Keratinocyte (primary cell): ENCODE data around the gene SPTSSB. TPM values are rescaled to one million over a fixed set of nuclear protein-coding genes. Genes with fewer than 3 reads are reported as not detected.

Source experiments
- DNase-seq: peaks from one replicate; pipeline ENCODE4 v3.0.0-alpha.2; 2011; ENCODE audit warnings: low read depth, missing footprints, low spot score
- FAIRE-seq: peaks from 2 replicates; lab custom pipeline; 2011; peaks lifted over from hg19 to GRCh38; lab: Jason Lieb, UNC
- H2AFZ ChIP-seq: 2 replicates; pipeline ENCODE4 v1.6.0; 2012; ENCODE audit warnings: low read length, control low read depth, inconsistent platforms; ENCODE audit not compliant: control insufficient read depth
- H3K27ac ChIP-seq: 2 replicates; pipeline ENCODE4 v1.5.1; 2011; ENCODE audit warnings: low read length; ENCODE audit not compliant: control insufficient read depth, insufficient read depth
- H3K27me3 ChIP-seq: 3 replicates; pipeline ENCODE4 v1.6.0; 2011; ENCODE audit warnings: low read length; ENCODE audit not compliant: control insufficient read depth, insufficient read depth; ENCODE audit errors: extremely low read depth
- H3K36me3 ChIP-seq, 2 experiments: 2 replicates in 1 of 2; 3 replicates in 1 of 2; pipeline ENCODE4 v1.5.1; 2011; ENCODE audit warnings: low read length in 2 of 2, mild to moderate bottlenecking in 1 of 2; ENCODE audit not compliant: control insufficient read depth in 2 of 2, insufficient read depth in 2 of 2; ENCODE audit errors: extremely low read depth in 1 of 2
- H3K4me1 ChIP-seq: 3 replicates; pipeline ENCODE4 v1.5.1; 2011; ENCODE audit warnings: low read length; ENCODE audit not compliant: control insufficient read depth, insufficient read depth; ENCODE audit errors: extremely low read depth
- H3K4me2 ChIP-seq: 3 replicates; pipeline ENCODE4 v1.6.0; 2011; ENCODE audit warnings: low read depth, low read length; ENCODE audit not compliant: control insufficient read depth, insufficient read depth; ENCODE audit errors: extremely low read depth
- H3K4me3 ChIP-seq, 3 experiments: fragments of 200-600 bp in 1 of 3; sonication (generic) in 1 of 3; 2 replicates in 2 of 3; 3 replicates in 1 of 3; pipeline ENCODE4 v1.5.1; 2011 to 2016; ENCODE audit warnings: low read length in 3 of 3, mild to moderate bottlenecking in 3 of 3, control low read depth in 2 of 3, inconsistent platforms in 1 of 3, low read depth in 1 of 3, mixed read lengths in 1 of 3, mixed run types in 1 of 3, moderate library complexity in 1 of 3; ENCODE audit not compliant: control insufficient read depth in 2 of 3, insufficient read depth in 2 of 3; ENCODE audit errors: extremely low read depth in 1 of 3
- H3K79me2 ChIP-seq: 2 replicates; pipeline ENCODE4 v1.6.0; 2012; ENCODE audit warnings: low read length; ENCODE audit not compliant: control insufficient read depth, insufficient read depth
- H3K9ac ChIP-seq: 3 replicates; pipeline ENCODE4 v1.6.0; 2011; ENCODE audit warnings: low read length; ENCODE audit not compliant: control insufficient read depth, insufficient read depth; ENCODE audit errors: extremely low read depth
- H3K9me1 ChIP-seq: 3 replicates; pipeline ENCODE4 v1.6.0; 2011; ENCODE audit warnings: low read length; ENCODE audit not compliant: control insufficient read depth, insufficient read depth; ENCODE audit errors: extremely low read depth
- H3K9me3 ChIP-seq: 2 replicates; pipeline ENCODE4 v1.5.1; 2012; ENCODE audit warnings: low read depth, low read length; ENCODE audit not compliant: control insufficient read depth
- H4K20me1 ChIP-seq: 3 replicates; pipeline ENCODE4 v1.6.0; 2011; ENCODE audit warnings: low read length; ENCODE audit not compliant: control insufficient read depth, insufficient read depth; ENCODE audit errors: extremely low read depth
- EZH2 ChIP-seq: IDR thresholded peaks from one replicate; pipeline ENCODE4 v1.6.1; 2012; ENCODE audit warnings: inconsistent platforms, mild to moderate bottlenecking, low read length, moderate library complexity
- dilution Hi-C: fragments of 300-500 bp; cut with MboI; formaldehyde crosslinking; loops from one replicate; pipeline ENCODE4 v1.7.0; 2020; ENCODE audit warnings: low sequenced_read_pairs; ENCODE audit not compliant: extremely low pct_ligation_motif_present
- polyA plus RNA-seq, 5 experiments: library from polyadenylated mRNA; depleted of rRNA in 3 of 5; stranded (reverse) in 3 of 5; stranded (forward) in 1 of 5; unstranded in 1 of 5; fragments of >200 nt; gene quantifications; 1 replicate in 1 of 5; 2 replicates in 3 of 5; 3 replicates in 1 of 5; pipeline versions ENCODE4 v1.2.1 to v1.2.3, GENCODE V29; 2011 to 2012; ENCODE audit warnings: missing spikeins in 2 of 5, low read depth in 1 of 5, low replicate concordance in 1 of 5
- TF ChIP-seq, protein P1 (sequence below), 3 experiments: IDR thresholded peaks in 1 of 3; conservative IDR thresholded peaks in 1 of 3; optimal IDR thresholded peaks in 1 of 3; 2 replicates in 2 of 3; 3 replicates in 1 of 3; pipeline versions ENCODE3 to v1.5.1; 2011; ENCODE audit warnings: low read length in 3 of 3, mild to moderate bottlenecking in 3 of 3, moderate library complexity in 2 of 3, control low read depth in 1 of 3, inconsistent platforms in 1 of 3; ENCODE audit not compliant: insufficient read depth in 2 of 3; ENCODE audit errors: extremely low read depth in 1 of 3

SPTSSB gene
- polyA plus RNA-seq, 1 donor (not counting 4 experiments of a cell fraction or from before 2014, with no cell fraction given) = 2.6 TPM

DNA sequence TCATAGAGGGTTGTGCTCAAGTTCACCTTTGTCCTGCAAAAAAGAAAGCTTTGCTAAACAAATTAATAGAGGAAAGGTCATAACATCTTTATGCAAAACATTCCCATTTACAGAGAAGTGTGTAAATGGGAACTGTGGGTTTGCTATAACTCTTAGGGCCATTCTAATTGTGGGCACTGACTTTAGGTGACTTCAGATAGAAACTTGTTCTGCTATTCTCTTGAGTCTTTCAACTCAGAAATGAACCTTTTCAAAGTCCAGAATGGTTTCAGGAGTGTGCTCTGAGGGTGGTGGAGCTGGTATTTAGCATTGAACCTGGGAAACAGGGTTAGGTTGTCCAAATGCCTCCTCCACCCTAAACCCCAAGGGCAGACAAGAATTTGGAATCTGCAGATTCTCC, 34.0 kb downstream of the SPTSSB start:
- Histone ChIP-seq H3K79me2 (no peaks in the 10 kb centered on the region), H2AFZ (no peak overlapping the region), H4K20me1 (no peaks in the 10 kb centered on the region), H3K27me3 (no peaks in the 10 kb centered on the region), H3K36me3 (no peaks in the 10 kb centered on the region), H3K4me2 (no peak overlapping the region), H3K9me3 (no peaks in the 10 kb centered on the region), H3K9me1 (no peaks in the 10 kb centered on the region), H3K27ac (no peak overlapping the region), H3K4me3 (no peak overlapping the region), H3K4me1 (no peaks in the 10 kb centered on the region), H3K9ac (no peak overlapping the region)
- DNase-seq (no peak), FAIRE-seq (no peak)
- TF ChIP-seq EZH2 = no peak
- TF ChIP-seq, protein P1, sequence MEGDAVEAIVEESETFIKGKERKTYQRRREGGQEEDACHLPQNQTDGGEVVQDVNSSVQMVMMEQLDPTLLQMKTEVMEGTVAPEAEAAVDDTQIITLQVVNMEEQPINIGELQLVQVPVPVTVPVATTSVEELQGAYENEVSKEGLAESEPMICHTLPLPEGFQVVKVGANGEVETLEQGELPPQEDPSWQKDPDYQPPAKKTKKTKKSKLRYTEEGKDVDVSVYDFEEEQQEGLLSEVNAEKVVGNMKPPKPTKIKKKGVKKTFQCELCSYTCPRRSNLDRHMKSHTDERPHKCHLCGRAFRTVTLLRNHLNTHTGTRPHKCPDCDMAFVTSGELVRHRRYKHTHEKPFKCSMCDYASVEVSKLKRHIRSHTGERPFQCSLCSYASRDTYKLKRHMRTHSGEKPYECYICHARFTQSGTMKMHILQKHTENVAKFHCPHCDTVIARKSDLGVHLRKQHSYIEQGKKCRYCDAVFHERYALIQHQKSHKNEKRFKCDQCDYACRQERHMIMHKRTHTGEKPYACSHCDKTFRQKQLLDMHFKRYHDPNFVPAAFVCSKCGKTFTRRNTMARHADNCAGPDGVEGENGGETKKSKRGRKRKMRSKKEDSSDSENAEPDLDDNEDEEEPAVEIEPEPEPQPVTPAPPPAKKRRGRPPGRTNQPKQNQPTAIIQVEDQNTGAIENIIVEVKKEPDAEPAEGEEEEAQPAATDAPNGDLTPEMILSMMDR (optimal IDR thresholded peaks at IDR 0.05 in 1 of 3, IDR thresholded peaks at IDR 0.05 in 1 of 3, conservative IDR thresholded peaks at IDR 0.05 in 1 of 3; ENCODE audit: extremely low read depth in 1 of 3, insufficient read depth in 2 of 3, low read length in 3 of 3) = no peak
- dilution Hi-C loops = no loop called here

DNA sequence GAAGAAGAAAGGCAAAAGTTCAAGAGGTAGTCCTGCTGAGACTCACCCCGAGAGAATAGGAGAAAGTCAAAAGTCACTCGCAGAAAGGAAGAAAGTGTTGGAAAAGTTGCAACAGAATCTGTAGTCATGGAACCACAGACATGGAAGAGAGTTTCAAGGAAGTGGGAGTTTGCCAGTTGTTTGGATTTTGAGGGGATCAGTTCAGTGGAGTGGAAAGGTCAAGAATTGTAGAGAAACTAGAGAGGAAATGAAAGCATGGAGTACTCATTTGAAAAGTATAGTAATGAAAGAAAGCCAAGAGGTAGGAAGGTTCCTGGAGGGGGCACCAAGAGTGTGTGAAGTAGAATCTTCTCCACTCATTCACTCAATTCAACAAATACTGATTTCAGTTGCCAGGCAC, 34.7 kb downstream of the SPTSSB start:
- FAIRE-seq = no peak
- Histone ChIP-seq H3K9me3 (no peaks in the 10 kb centered on the region), H3K4me2 (no peak overlapping the region), H3K27ac (no peak overlapping the region), H3K36me3 (no peaks in the 10 kb centered on the region), H3K9ac (no peak overlapping the region), H2AFZ (no peak overlapping the region), H3K4me3 (no peak overlapping the region), H3K27me3 (no peaks in the 10 kb centered on the region), H3K79me2 (no peaks in the 10 kb centered on the region), H4K20me1 (no peaks in the 10 kb centered on the region), H3K4me1 (no peaks in the 10 kb centered on the region), H3K9me1 (no peaks in the 10 kb centered on the region)
- no peak for TF ChIP-seq EZH2
- TF ChIP-seq, protein P1 (optimal IDR thresholded peaks at IDR 0.05 in 1 of 3, IDR thresholded peaks at IDR 0.05 in 1 of 3, conservative IDR thresholded peaks at IDR 0.05 in 1 of 3; ENCODE audit: extremely low read depth in 1 of 3, insufficient read depth in 2 of 3, low read length in 3 of 3) = no peak
- DNase-seq = no peak
- dilution Hi-C loops = no loop called here
